Activated CD8-positive, alpha-beta memory T cell treated with anti-CD3 and anti-CD28 coated beads for 36 hours (primary cell): ENCODE data around the gene LIN9. TPM values are rescaled to one million over a fixed set of nuclear protein-coding genes. Genes with fewer than 3 reads are reported as not detected.

ENCODE experiments used
- CTCF ChIA-PET: fragments of 350-600 bp; sonication (Branson Sonifier 250); formaldehyde crosslinking; loops from one replicate; lab custom pipeline; 2021; ENCODE audit warnings: antibody characterized with exemption; lab: Charles Lee
- POLR2A ChIA-PET: fragments of 350-600 bp; sonication (Branson Sonifier 250); formaldehyde crosslinking; loops from one replicate; lab custom pipeline; 2021; ENCODE audit warnings: antibody characterized with exemption; lab: Charles Lee
- total RNA-seq, 2 experiments: library from RNA; stranded (reverse); gene quantifications; one replicate each; pipeline ENCODE4 v1.2.3, GENCODE V29; 2021

Gene LIN9
- total RNA-seq, 2 experiments from 2014 or later: 8.2 to 10.2 TPM

GRCh38 chr1:226325178-226325577 is 16.2 kb upstream of the LIN9 start:
- CTCF ChIA-PET: interaction anchor here (1.4 kb wide), 1 partner anchor 16 kb away, joined by 4 read pairs; the partner anchor contains the start of gene LIN9

GRCh38 chr1:226324479-226324878 is 15.5 kb upstream of the LIN9 start:
- POLR2A ChIA-PET: no interaction called here
- CTCF ChIA-PET: interaction anchor here (1.4 kb wide), 1 partner anchor 15 kb away, joined by 4 read pairs; the partner anchor contains the start of gene LIN9

More at GRCh38 chr1:226325178-226325577, 16.2 kb upstream of the LIN9 start:
- POLR2A ChIA-PET: no interaction called here

DNA sequence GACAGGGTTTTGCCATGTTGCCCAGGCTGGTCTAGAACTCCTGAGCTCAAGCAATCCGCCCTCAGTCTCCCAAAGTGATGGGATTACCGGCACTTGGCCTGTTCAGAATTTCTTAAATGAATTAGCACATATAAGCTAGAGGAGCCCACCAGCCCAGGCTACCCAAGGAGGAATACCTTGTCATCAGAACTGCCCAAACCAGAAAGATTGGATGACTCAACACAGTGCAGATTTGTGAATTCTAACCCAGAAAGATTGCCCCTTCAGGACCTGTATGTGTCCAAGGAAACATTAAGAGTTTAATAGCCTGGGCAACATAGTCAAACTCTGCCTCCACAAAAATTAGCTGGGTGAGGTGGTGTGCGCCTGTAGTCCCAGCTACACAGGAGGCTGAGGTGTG is 14.0 kb upstream of the LIN9 start:
- ChIA-PET POLR2A (no interaction called here), CTCF (interaction anchor here (0.6 kb wide), 1 partner anchor 522 kb away, joined by 3 read pairs; no protein-coding TSS in a partner anchor)

DNA sequence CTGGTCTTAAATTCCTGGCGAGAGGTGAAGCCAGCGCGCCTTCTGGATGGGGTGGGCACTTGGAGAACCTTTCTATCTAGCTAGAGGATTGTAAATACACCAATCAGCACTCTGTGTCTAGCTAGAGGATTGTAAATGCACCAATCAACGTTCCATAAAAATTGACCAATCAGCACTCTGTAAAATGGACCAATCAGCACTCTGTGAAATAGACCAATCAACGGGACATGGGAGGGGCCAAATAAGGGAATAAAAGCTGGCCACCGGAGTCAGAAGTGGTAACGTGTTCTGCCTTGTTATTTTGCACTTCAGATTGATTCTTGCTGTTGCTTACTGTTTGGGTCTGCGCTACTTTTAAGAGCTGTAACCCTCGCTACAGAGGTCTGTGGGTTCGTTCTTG is 12.0 kb upstream of the LIN9 start:
- POLR2A ChIA-PET: no interaction called here
- CTCF ChIA-PET: interaction anchor here (0.6 kb wide), 1 partner anchor 18 kb away, joined by 3 read pairs; no protein-coding TSS in a partner anchor

DNA sequence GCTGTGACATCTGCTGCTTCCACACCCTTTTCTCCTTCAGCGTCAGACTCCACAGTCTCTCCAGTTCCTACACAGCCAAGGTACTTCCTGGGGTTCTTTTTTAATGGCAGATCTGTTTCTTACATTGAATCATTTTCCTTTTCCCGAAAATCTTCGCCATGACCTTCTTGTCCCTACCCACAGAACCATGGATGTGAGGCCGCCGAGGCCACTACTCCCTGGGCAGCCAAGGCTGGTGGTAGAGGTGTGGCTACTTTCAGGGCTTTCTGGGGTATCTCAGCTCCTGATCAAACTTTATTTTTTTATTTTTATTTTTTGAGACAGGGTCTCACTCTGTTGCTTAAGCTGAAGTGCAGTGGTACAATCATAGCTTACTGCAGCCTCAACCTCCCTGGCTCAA is 9.5 kb upstream of the LIN9 start:
- ChIA-PET CTCF (no interaction called here), POLR2A (no interaction called here)

- ChIA-PET CTCF (no interaction called here), POLR2A (no interaction called here)
These were observed 5.1 kb upstream of the LIN9 start for GRCh38 chr1:226314055-226314454.

DNA sequence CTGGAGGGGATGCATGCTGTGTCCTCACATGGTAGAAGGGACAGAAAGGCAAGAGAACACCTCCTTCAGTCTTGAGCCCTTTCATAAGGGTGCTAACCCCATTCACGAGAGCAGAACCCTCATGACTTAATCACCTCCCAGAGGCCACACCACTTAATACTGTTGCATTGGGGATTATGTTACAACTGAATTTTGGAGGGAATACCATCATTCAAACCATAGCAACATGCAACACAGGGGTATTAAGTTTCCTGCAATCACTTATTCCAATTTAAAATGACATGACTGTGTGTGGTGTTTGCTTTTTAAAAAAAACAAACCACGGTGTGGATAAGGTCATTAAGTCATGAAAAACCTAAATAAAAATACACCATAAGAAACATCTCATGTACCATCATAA is 3.1 kb upstream of the LIN9 start:
- ChIA-PET CTCF (interaction anchor here (0.7 kb wide), 2 partner anchors 20 to 96 kb away, joined by 3 to 4 read pairs; no protein-coding TSS in a partner anchor), POLR2A (interaction anchor here (0.7 kb wide), 1 partner anchor 1962 kb away, joined by 4 read pairs; no protein-coding TSS in a partner anchor)

DNA sequence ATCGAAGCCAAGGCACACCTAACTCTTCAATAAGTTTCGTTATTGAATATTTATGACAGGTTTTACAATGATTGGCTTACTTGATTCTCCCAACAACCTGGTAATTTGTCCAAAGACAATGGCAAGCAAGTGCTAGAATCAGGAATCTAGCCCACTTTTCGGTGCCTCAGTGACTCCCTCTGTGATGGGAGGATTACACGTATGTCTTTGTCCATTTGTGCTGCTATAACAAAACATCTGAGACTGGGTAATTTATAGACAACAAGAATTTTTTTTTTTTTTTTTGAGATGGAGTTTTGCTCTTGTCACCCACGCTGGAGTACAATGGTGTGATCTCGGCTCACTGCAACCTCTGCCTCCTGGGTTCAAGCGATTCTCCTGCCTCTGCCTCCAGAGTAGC is 2.4 kb upstream of the LIN9 start:
- ChIA-PET POLR2A (interaction anchor here (0.6 kb wide), 1 partner anchor 27 kb away, joined by 8 read pairs; no protein-coding TSS in a partner anchor), CTCF (interaction anchor here (0.7 kb wide), 1 partner anchor 21 kb away, joined by 4 read pairs; no protein-coding TSS in a partner anchor)

GRCh38 chr1:226310637-226311195 is 1.8 kb upstream of the LIN9 start:
- CTCF ChIA-PET: interaction anchor here (0.9 kb wide), 1 partner anchor 18 kb away, joined by 3 read pairs; no protein-coding TSS in a partner anchor
- POLR2A ChIA-PET: interaction anchor here (0.6 kb wide), 1 partner anchor 27 kb away, joined by 8 read pairs; no protein-coding TSS in a partner anchor

- ChIA-PET POLR2A (interaction anchor here (1.8 to 1.9 kb wide), 2 partner anchors 23 to 97 kb away, joined by 10 to 11 read pairs; partner anchors contain the start of gene PARP1), CTCF (interaction anchor here (0.9 to 1.9 kb wide), 3 partner anchors 19 to 185 kb away, joined by 3 to 11 read pairs (median 8); no protein-coding TSS in a partner anchor)
These were observed 1.2 kb upstream of the LIN9 start for GRCh38 chr1:226310245-226310540.

DNA sequence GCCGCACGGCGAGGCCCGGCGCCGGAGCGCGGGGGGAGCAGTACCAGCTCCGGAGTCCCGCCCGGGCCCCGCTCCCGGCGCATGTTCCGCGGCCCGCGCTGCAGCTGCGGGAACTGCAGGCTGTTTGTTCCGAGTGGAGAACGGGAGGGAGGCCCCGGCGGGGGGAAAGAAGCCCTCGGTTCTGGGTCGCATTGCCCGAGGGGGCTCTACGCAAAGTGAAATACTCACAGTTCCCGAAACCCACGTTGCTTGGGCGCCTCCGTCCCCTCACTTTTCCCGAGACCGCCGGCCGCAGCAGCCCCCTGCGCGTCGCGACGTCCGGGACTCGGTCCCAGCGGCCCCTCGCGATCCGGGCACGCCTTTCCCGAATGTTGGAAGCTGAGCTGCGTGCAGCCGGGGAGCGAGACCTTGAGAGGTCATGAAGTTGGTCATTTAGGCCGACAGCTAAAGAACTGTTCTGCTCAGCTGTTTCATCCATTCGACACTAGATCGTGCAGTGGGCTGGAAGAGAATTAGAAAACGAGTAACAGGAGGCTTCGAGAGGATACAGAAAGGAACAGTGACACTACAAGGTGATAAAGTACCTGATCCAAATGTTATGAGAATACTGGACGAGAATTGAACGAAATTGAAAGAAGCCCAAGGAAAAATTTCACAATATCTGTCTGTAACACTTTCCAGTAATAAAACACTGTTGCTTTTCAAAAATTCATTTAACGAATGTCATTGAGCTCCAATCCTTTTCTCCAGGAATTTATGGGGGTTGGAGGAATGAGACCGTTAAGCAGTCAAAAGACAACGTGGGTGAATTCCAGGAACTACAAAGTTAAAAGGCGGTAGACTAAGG is 657 bp upstream of the LIN9 start:
- ChIA-PET POLR2A (interaction anchor here (0.5 to 1.9 kb wide), 8 partner anchors 21 to 1875 kb away, joined by 3 to 11 read pairs (median 4); partner anchors contain the start of genes H3-3A, PARP1 and WDR26), CTCF (interaction anchor here (0.7 to 1.9 kb wide), 4 partner anchors 16 to 184 kb away, joined by 3 to 11 read pairs (median 6); partner anchors contain the start of gene PARP1)

DNA sequence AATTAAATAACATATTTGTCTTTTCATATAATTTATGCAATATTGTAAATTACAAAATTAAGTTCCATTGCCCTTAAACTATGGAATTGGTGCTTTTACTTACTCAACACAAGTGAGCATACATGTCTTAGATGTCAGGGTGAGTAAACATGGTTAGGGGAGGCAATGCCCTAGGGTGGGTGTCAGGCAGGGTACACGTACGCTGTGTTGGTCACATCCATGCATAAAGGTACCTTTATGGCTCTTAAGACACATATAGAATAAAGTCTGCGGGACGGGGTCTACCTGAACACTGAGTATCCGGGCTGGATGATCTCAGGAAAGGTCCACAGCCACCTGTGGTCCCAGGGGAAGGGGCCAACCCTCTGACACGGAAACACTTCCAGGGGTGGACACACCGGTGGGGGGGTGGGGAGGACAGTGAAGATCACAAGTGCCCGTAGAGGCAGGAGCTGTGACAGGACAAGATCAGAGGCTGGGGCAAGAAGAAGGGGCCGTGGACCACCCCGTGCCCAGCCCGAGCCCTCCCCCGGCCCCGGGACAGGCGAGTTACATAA is 720 bp downstream of the LIN9 start:
- ChIA-PET POLR2A (interaction anchor here (0.7 to 1.9 kb wide), 4 partner anchors 25 to 198 kb away, joined by 3 to 11 read pairs (median 8); partner anchors contain the start of gene PARP1), CTCF (no interaction called here)

- CTCF ChIA-PET: no interaction called here
- POLR2A ChIA-PET: no interaction called here
These were observed 2.5 kb downstream of the LIN9 start for GRCh38 chr1:226306425-226306824.

GRCh38 chr1:226305184-226305583 is 3.8 kb downstream of the LIN9 start:
- CTCF ChIA-PET: interaction anchor here (1.4 kb wide), 1 partner anchor 28 kb away, joined by 5 read pairs; no protein-coding TSS in a partner anchor
- POLR2A ChIA-PET: interaction anchor here (0.7 kb wide), 1 partner anchor 61 kb away, joined by 3 read pairs; no protein-coding TSS in a partner anchor

DNA sequence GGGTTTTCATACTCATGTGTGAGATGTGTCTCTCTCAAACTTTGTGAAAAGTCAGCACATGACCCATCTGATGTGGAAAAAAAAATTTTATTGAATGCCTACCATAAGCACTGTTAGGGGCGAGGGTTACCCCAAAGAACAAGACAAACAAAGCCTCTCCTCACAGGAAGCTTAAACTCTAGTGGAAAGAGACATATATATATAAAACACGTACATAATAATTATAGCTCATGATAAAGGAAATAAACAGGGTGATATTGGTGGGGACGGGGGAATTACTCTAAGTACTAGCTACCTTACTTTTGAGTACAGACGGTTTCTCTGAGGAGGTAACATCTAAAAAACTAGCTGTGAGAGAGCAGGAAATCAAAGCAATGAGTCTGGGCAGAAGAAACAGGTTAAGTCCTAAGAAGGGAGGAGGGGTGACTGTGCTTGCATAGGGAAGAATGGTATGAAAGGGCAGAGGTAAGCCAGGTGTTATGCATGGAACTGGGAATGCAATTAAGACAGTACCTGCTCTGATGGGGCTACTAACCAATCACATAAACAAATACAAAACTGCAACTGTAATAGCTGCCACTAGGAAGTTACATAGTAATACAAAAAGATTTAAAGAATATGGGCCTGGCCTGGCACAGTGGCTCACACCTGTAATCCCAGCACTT is 4.5 kb downstream of the LIN9 start:
- ChIA-PET POLR2A (no interaction called here), CTCF (interaction anchor here (1.4 kb wide), 1 partner anchor 29 kb away, joined by 5 read pairs; no protein-coding TSS in a partner anchor)

GRCh38 chr1:226302731-226303130 is 6.2 kb downstream of the LIN9 start:
- POLR2A ChIA-PET: interaction anchor here (0.6 kb wide), 1 partner anchor 126 kb away, joined by 6 read pairs; no protein-coding TSS in a partner anchor
- CTCF ChIA-PET: no interaction called here

DNA sequence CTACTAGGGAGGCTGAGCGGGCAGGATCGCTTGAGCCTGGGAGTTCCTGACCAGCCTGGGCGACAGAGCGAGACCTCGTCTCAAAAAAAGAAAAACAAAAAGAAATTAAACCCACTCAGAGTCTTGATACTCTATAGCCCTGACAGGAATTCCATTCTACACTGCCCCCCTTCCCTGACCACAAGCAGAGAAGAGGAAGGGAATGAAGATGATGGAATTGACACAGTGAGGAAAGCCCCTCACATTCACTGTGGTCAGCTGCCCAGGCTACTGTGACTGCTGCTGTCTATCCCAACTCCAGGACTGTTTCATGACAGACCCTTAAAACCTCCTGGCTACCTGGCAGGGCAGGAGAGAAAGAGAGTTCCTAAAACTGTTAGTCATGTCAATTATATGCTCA is 12.1 kb downstream of the LIN9 start:
- ChIA-PET CTCF (no interaction called here), POLR2A (no interaction called here)

- CTCF ChIA-PET: no interaction called here
- POLR2A ChIA-PET: interaction anchor here (0.6 kb wide), 1 partner anchor 91 kb away, joined by 5 read pairs; no protein-coding TSS in a partner anchor
These were observed 15.4 kb downstream of the LIN9 start for GRCh38 chr1:226293553-226293920.
